Body of pancreas (tissue), 4 donors: Measurements from ENCODE around the gene VEZT. TPM values are rescaled to one million over a fixed set of nuclear protein-coding genes. Genes with fewer than 3 reads are reported as not detected.

Experiments
- ATAC-seq: fragments of 150-250 bp; one replicate; pipeline ENCODE4 v1.9.1; 2016
- DNase-seq, 4 donors: peaks; one replicate each; pipeline ENCODE4 v3.0.0-alpha.2; 2019
- H3K27ac ChIP-seq, 4 donors: fragments of 200-600 bp; sonication (generic); 1 replicate in 3 of 4; 2 replicates in 1 of 4; pipeline versions ENCODE4 v1.5.1 to v1.6.1; 2016 to 2019; ENCODE audit warnings: mild to moderate bottlenecking in 1 of 4, mixed read lengths in 1 of 4, moderate library complexity in 1 of 4
- H3K27me3 ChIP-seq, 2 donors: fragments of 200-600 bp; sonication (generic); one replicate each; pipeline ENCODE4 v1.6.0; 2016; ENCODE audit warnings: mild to moderate bottlenecking in 1 of 2
- H3K36me3 ChIP-seq, 2 donors: fragments of 200-600 bp; sonication (generic); replicated peaks in 1 of 2; 2 replicates each; pipeline ENCODE4 v1.5.1; 2016; ENCODE audit warnings: low read depth in 2 of 2; ENCODE audit not compliant: insufficient read depth in 1 of 2
- H3K4me1 ChIP-seq: fragments of 200-600 bp; sonication (generic); one replicate; pipeline ENCODE4 v1.6.0; 2016
- H3K4me3 ChIP-seq, 2 donors: fragments of 200-600 bp; sonication (generic); 1 replicate in 1 of 2; 2 replicates in 1 of 2; pipeline ENCODE4 v1.5.1; 2016 to 2019
- H3K9me3 ChIP-seq, 3 donors: fragments of 200-600 bp; sonication (generic); 1 replicate in 2 of 3; 2 replicates in 1 of 3; pipeline ENCODE4 v1.5.1; 2016
- POLR2A ChIP-seq, 3 donors: fragments of 450-650 bp; IDR thresholded peaks; one replicate each; pipeline ENCODE4 v1.6.1; 2016; ENCODE audit warnings: antibody characterized with exemption in 3 of 3, mild to moderate bottlenecking in 2 of 3
- WGBS, 2 donors: methylation state at CpG; one replicate each; pipeline ENCODE4 v1.1.5; 2017; 5-methylcytosine and 5-hydroxymethylcytosine counted together
- intact Hi-C: fragments of 100-400 bp; cut with DNase I; formaldehyde crosslinking; loops from one replicate; pipeline ENCODE4 v1.15.1; 2023
- total RNA-seq, 2 donors: library from RNA; depleted of rRNA; stranded (reverse); fragments of >200 nt; gene quantifications; one replicate each; pipeline ENCODE4 v1.1.0, GENCODE V29; 2016
- TF ChIP-seq, protein P1 (sequence below), 7 experiments: fragments of 450-650 bp in 4 of 7; fragments of 200-600 bp in 3 of 7; sonication (generic) in 3 of 7; IDR thresholded peaks; one replicate each; pipeline ENCODE4 v1.5.1; 2016 to 2019; ENCODE audit warnings: antibody characterized with exemption in 7 of 7

Gene VEZT
- total RNA-seq, 2 donors from 2014 or later, result 50.8 to 56.4 TPM

DNA sequence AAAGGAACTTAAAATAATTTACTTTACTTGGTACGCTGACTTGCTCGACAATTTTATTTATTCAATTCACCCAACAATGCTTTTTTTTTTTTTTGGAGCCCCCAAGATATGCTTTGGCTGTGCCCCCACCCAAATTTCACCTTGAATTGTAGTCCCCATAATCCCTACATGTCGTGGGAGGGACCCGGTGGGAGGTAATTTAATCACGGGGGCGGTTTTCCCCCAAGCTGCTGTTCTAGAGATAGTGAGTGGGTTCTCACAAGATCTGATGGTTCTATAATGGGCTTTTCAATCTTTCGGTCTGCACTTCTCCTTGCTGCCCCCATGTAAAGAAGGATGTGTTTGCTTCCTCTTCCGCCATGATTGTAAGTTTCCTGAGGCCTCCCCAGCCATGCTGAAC is 10.7 kb upstream of the VEZT start:
- no peak for DNase-seq
- TF ChIP-seq, protein P1, sequence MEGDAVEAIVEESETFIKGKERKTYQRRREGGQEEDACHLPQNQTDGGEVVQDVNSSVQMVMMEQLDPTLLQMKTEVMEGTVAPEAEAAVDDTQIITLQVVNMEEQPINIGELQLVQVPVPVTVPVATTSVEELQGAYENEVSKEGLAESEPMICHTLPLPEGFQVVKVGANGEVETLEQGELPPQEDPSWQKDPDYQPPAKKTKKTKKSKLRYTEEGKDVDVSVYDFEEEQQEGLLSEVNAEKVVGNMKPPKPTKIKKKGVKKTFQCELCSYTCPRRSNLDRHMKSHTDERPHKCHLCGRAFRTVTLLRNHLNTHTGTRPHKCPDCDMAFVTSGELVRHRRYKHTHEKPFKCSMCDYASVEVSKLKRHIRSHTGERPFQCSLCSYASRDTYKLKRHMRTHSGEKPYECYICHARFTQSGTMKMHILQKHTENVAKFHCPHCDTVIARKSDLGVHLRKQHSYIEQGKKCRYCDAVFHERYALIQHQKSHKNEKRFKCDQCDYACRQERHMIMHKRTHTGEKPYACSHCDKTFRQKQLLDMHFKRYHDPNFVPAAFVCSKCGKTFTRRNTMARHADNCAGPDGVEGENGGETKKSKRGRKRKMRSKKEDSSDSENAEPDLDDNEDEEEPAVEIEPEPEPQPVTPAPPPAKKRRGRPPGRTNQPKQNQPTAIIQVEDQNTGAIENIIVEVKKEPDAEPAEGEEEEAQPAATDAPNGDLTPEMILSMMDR (IDR thresholded peaks at IDR 0.05), result no peak
- no peak for TF ChIP-seq POLR2A (IDR thresholded peaks at IDR 0.05)
- ATAC-seq, result no peak
- H3K27ac ChIP-seq, result no peak overlapping the region
- peaks cover 32% of the 10 kb centered on the region for H3K4me1 ChIP-seq
- intact Hi-C loops, result no loop called here
- no peak overlapping the region for H3K4me3 ChIP-seq
- 95 to 96% methylated on average over 8 of the region's 8 CpGs for WGBS, 2 donors
- no peaks in the 10 kb centered on the region for H3K36me3 ChIP-seq
- H3K27me3 ChIP-seq, result no peaks in the 10 kb centered on the region
- H3K9me3 ChIP-seq, result no peaks in the 10 kb centered on the region

DNA sequence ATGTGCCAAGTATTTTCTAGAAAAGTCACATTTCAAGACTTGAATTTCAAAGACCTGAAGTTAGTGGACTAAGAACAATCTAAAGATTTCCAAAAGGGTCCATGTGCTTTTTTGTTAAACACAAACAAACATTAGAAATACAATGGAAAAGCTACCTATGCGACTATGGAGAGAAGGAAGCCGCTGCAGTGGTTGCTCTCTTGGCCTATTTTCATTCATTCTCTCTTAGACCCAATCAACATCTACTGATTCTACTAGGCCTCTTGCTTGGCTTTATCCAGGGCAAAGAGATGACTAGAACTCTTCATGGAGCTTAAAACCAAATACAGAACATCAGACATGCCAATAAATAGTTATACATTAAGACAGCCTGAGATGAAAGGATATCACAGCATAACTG is 10.2 kb upstream of the VEZT start:
- intact Hi-C loops, result no loop called here
- Histone ChIP-seq H3K4me1 (peaks cover 30% of the 10 kb centered on the region), H3K9me3 (no peaks in the 10 kb centered on the region), H3K4me3 (no peak overlapping the region), H3K27ac (no peak overlapping the region), H3K36me3 (no peaks in the 10 kb centered on the region), H3K27me3 (no peaks in the 10 kb centered on the region)
- 88 to 98% methylated on average over 2 of the region's 2 CpGs for WGBS, 2 donors
- ATAC-seq, result no peak
- TF ChIP-seq, protein P1 (IDR thresholded peaks at IDR 0.05), result no peak
- TF ChIP-seq POLR2A (IDR thresholded peaks at IDR 0.05), result no peak
- DNase-seq, result no peak

DNA sequence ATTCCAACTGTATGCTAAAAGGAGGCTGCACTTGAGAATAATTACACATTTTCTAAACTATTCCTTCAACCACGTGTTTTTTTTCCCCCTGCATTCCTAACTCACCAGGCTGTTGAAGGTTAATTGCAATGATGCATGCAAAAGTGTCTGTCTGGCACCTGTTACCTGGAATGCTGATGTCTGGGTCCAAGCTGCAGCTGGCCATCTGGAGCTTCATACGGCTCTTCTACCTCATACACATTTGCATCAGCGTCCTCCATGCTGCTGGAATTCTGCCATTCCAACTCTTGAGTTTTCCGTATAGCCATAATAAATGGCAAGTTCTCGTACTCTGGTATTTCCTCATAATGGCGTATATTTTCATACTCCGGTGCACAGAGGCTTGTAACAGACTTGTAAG is 8.9 kb upstream of the VEZT start:
- WGBS, 2 donors, result 85 to 89% methylated on average over 7 of the region's 7 CpGs
- peaks cover 25% of the 10 kb centered on the region for H3K4me1 ChIP-seq
- ATAC-seq (no peak), DNase-seq (no peak)
- H3K27me3 ChIP-seq, result no peaks in the 10 kb centered on the region
- H3K27ac ChIP-seq, result no peak overlapping the region
- H3K4me3 ChIP-seq, result no peak overlapping the region
- no peaks in the 10 kb centered on the region for H3K36me3 ChIP-seq
- no peaks in the 10 kb centered on the region for H3K9me3 ChIP-seq
- intact Hi-C loops, result no loop called here
- TF ChIP-seq, protein P1 (IDR thresholded peaks at IDR 0.05), result no peak
- TF ChIP-seq POLR2A (IDR thresholded peaks at IDR 0.05), result no peak

DNA sequence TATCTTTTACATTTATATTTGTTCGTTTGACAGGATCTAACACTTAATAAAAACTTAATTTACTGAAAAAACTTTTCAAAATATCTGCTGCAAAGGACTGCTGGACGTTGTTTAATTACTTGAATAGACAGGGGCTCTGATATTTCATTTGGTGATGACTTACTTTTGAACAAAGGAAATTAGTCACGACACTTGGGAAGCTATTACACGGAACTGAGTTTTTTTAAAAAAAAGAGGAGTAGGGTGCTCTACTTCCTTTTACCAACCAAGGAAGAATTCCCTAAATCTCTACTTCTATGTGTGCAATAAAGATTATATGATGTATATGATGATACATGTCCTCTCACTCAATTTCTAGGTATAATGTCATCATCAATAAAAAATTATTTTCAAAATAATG is 5.0 kb upstream of the VEZT start:
- Histone ChIP-seq H3K4me1 (peaks cover 29% of the 10 kb centered on the region), H3K27ac (no peak overlapping the region), H3K9me3 (no peaks in the 10 kb centered on the region), H3K4me3 (no peak overlapping the region), H3K27me3 (no peaks in the 10 kb centered on the region), H3K36me3 (no peaks in the 10 kb centered on the region)
- DNase-seq (no peak), ATAC-seq (no peak)
- TF ChIP-seq POLR2A (IDR thresholded peaks at IDR 0.05), result no peak
- TF ChIP-seq, protein P1 (IDR thresholded peaks at IDR 0.05), result no peak
- WGBS, 2 donors, result 77 to 84% methylated on average over 4 of the region's 4 CpGs
- intact Hi-C loops, result no loop called here

DNA sequence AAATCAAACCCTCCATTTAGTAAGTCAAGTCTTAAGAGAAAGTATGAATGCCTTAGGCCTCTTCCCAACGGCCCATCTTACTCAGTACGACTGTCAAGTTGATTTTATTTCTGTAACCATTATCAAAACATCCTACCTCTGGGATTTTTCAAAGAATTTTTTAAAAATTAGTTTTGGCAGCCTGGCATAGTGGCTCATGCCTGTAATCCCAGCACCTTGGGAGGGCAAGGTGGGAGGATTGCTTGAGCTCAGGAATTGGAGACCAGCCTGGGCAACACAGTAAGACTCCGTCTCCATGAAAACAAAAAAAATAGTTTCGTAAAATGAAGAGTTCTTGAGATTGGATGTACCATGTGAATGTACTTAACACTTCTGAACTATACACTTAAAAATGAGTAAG is 4.5 kb upstream of the VEZT start:
- Histone ChIP-seq H3K9me3 (no peaks in the 10 kb centered on the region), H3K4me3 (no peak overlapping the region), H3K27me3 (no peaks in the 10 kb centered on the region), H3K27ac (peak overlapping the region in 2 of 4 donors; percentile 69 to 76), H3K36me3 (no peaks in the 10 kb centered on the region), H3K4me1 (peaks cover 29% of the 10 kb centered on the region)
- WGBS, 2 donors, result 91 to 95% methylated on average over 4 of the region's 4 CpGs
- no peak for DNase-seq
- intact Hi-C loops, result no loop called here
- no peak for TF ChIP-seq POLR2A (IDR thresholded peaks at IDR 0.05)
- TF ChIP-seq, protein P1 (IDR thresholded peaks at IDR 0.05), result no peak
- ATAC-seq, result no peak
